ENCODE measurements around the gene BOLA1. TPM values are rescaled to one million over a fixed set of nuclear protein-coding genes. Genes with fewer than 3 reads are reported as not detected.

Gene BOLA1
- total and polyA plus RNA-seq, 2 of the 13 experiments (the other 11 are each of a cell fraction or from before 2014, with no cell fraction given), result 3.2 to 4.2 TPM

DNA sequence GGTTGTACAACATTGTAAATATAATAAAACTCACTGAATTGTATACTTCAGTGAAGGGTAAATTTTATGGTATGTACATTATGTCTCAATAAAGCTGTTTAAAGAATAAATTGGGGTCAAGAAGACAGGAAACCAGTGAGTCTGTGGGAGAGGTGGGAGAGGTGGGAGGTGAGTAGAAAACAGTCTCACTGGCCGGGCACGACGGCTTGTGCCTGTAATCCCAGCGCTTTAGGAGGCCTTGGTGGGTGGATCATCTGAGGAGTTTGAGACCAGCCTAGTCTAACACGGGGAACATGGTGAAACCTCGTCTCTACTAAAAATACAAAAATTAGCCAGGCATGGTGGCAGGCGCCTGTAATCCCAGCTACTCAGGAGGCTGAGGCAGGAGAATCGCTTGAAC lies 33.1 kb downstream of the BOLA1 start:
- Histone ChIP-seq H3K27me3 (ENCODE audit: control insufficient read depth in 1 of 2, insufficient read depth in 2 of 2, low read length in 2 of 2) (no peaks in the 10 kb centered on the region; a peak in 1 of 5 replicates), H3K4me2 (ENCODE audit: low read depth, low read length) (no peak overlapping the region), H3K79me2 (ENCODE audit: insufficient read depth, low read length) (peaks cover 1% of the 10 kb centered on the region), H2AFZ (ENCODE audit: low read length) (no peak overlapping the region), H3K36me3 (replicated peaks in 1 of 2; ENCODE audit: control insufficient read depth in 1 of 2, insufficient read depth in 2 of 2, low read length in 2 of 2) (no peaks in the 10 kb centered on the region), H3K4me1 (ENCODE audit: insufficient read depth, low read length) (peaks cover 33% of the 10 kb centered on the region), H3K9ac (ENCODE audit: insufficient read depth, low read depth, low read length) (no peak overlapping the region), H3K27ac (ENCODE audit: extremely low read length, insufficient read depth, low read length) (no peak overlapping the region), H3K4me3 (replicated peaks in 1 of 3; ENCODE audit: insufficient read depth in 1 of 3, low read depth in 2 of 3, low read length in 3 of 3) (no peak overlapping the region), H4K20me1 (ENCODE audit: insufficient read depth, low read length) (no peaks in the 10 kb centered on the region), H3K9me3 (ENCODE audit: low read length) (no peaks in the 10 kb centered on the region)
- no peak for DNase-seq (ENCODE audit: low spot score)
- intact Hi-C loops (cut with micrococcal nuclease; ENCODE audit: unreplicated experiment) (no loop called here), in situ Hi-C loops (cut with HindIII; ENCODE audit: extremely low pct_ligation_motif_present, low pct_unique_long_range_greater_than_20kb) (no loop called here)
- WGBS (ENCODE audit: low lambda C conversion rate), result 94% methylated on average over 8 of the region's 8 CpGs
- no peak for FAIRE-seq
- no peak for ATAC-seq
- ChIA-PET CTCF (ENCODE audit: low intra/inter-chr PET ratio, low total read pairs) (no interaction called here), POLR2A (interaction anchor here (0.8 kb wide), 1 partner anchor 45 kb away, joined by 4 read pairs; a partner anchor contains a TSS)
- BruUV-seq (replicated peaks), result no TSS peak
- TF ChIP-seq, protein P1, sequence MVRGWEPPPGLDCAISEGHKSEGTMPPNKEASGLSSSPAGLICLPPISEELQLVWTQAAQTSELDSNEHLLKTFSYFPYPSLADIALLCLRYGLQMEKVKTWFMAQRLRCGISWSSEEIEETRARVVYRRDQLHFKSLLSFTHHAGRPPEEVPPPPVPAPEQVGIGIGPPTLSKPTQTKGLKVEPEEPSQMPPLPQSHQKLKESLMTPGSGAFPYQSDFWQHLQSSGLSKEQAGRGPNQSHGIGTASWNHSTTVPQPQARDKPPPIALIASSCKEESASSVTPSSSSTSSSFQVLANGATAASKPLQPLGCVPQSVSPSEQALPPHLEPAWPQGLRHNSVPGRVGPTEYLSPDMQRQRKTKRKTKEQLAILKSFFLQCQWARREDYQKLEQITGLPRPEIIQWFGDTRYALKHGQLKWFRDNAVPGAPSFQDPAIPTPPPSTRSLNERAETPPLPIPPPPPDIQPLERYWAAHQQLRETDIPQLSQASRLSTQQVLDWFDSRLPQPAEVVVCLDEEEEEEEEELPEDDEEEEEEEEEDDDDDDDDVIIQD (CRISPR knock-in tag; IDR thresholded peaks at IDR 0.05; ENCODE audit: low read depth), result no peak
- no peak for TF ChIP-seq GZF1 (CRISPR knock-in tag; IDR thresholded peaks at IDR 0.05)
- TF ChIP-seq, protein P2, sequence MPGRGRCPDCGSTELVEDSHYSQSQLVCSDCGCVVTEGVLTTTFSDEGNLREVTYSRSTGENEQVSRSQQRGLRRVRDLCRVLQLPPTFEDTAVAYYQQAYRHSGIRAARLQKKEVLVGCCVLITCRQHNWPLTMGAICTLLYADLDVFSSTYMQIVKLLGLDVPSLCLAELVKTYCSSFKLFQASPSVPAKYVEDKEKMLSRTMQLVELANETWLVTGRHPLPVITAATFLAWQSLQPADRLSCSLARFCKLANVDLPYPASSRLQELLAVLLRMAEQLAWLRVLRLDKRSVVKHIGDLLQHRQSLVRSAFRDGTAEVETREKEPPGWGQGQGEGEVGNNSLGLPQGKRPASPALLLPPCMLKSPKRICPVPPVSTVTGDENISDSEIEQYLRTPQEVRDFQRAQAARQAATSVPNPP (CRISPR knock-in tag; IDR thresholded peaks at IDR 0.05), result no peak
- TF ChIP-seq SMAD3 (CRISPR knock-in tag; IDR thresholded peaks at IDR 0.05), result no peak
- TF ChIP-seq ZNF577 (CRISPR knock-in tag; IDR thresholded peaks at IDR 0.05; ENCODE audit: borderline replicate concordance, low read depth), result no peak
- TF ChIP-seq, protein P3, sequence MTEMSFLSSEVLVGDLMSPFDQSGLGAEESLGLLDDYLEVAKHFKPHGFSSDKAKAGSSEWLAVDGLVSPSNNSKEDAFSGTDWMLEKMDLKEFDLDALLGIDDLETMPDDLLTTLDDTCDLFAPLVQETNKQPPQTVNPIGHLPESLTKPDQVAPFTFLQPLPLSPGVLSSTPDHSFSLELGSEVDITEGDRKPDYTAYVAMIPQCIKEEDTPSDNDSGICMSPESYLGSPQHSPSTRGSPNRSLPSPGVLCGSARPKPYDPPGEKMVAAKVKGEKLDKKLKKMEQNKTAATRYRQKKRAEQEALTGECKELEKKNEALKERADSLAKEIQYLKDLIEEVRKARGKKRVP (CRISPR knock-in tag; IDR thresholded peaks at IDR 0.05), result no peak
- TF ChIP-seq EED (CRISPR knock-in tag; IDR thresholded peaks at IDR 0.05), result no peak
- TF ChIP-seq HNRNPK (IDR thresholded peaks at IDR 0.05; ENCODE audit: low read depth, low read length, poor library complexity, severe bottlenecking), result no peak
- no peak for TF ChIP-seq RAD51 (IDR thresholded peaks at IDR 0.05; ENCODE audit: borderline replicate concordance)
- TF ChIP-seq ZNF660 (CRISPR knock-in tag; IDR thresholded peaks at IDR 0.05; ENCODE audit: borderline replicate concordance, low read depth), result no peak
- no peak for TF ChIP-seq ZKSCAN5 (CRISPR knock-in tag; IDR thresholded peaks at IDR 0.05)
- no peak for TF ChIP-seq GATA4 (IDR thresholded peaks at IDR 0.05; ENCODE audit: borderline replicate concordance, low read depth)
- no peak for TF ChIP-seq MEF2D (CRISPR knock-in tag; IDR thresholded peaks at IDR 0.05)
- TF ChIP-seq ZNF10 (CRISPR knock-in tag; IDR thresholded peaks at IDR 0.05; ENCODE audit: borderline replicate concordance, low read depth), result no peak
- no peak for TF ChIP-seq PCBP1 (IDR thresholded peaks at IDR 0.05; ENCODE audit: borderline replicate concordance, low read depth, low read length)

Measured in HepG2 (cell line).